Hepatocyte (in vitro differentiated cells): ENCODE data around the gene LRRC61.

Experiments used
- CTCF ChIP-seq: fragments of 200-600 bp; sonication (generic); IDR thresholded peaks from 2 replicates; pipeline ENCODE4 v1.5.1; 2016; ENCODE audit warnings: antibody characterized with exemption, mild to moderate bottlenecking; ENCODE audit not compliant: poor library complexity
- EZH2 ChIP-seq: fragments of 200-600 bp; sonication (generic); IDR thresholded peaks from 2 replicates; pipeline ENCODE4 v1.6.1; 2016; ENCODE audit warnings: antibody characterized with exemption, mild to moderate bottlenecking, borderline replicate concordance
- EZH2phosphoT487 ChIP-seq: fragments of 200-600 bp; sonication (generic); IDR thresholded peaks from one replicate; pipeline ENCODE4 v1.6.1; 2018; ENCODE audit warnings: antibody characterized with exemption, mild to moderate bottlenecking, low read depth, moderate library complexity; ENCODE audit not compliant: unreplicated experiment, severe bottlenecking

- TF ChIP-seq CTCF: no peak
- TF ChIP-seq EZH2: no peak
- TF ChIP-seq EZH2phosphoT487: no peak
Observed at GRCh38 chr7:150335774-150336112, 12.6 kb downstream of the LRRC61 start.
